Activated naive CD4-positive, alpha-beta T cell treated with anti-CD3 and anti-CD28 coated beads, Interleukin-2, amount 50 U/mL, for 16 hours (primary cell): ENCODE data around the gene FADS6.

Source experiments
- DNase-seq: peaks from one replicate; pipeline ENCODE4 v3.0.0-alpha.2; 2020

The FADS6 gene

GRCh38 chr17:74865504-74866197 lies 27.8 kb downstream of the FADS6 start:
- DNase-seq = no peak

GRCh38 chr17:74864866-74865395 lies 28.5 kb downstream of the FADS6 start:
- DNase-seq = peak; percentile 70

GRCh38 chr17:74864297-74864865 lies 29.1 kb downstream of the FADS6 start:
- no peak for DNase-seq

GRCh38 chr17:74863420-74864296 lies 29.8 kb downstream of the FADS6 start:
- DNase-seq = no peak

GRCh38 chr17:74862919-74863318 lies 30.5 kb downstream of the FADS6 start:
- DNase-seq = no peak

GRCh38 chr17:74862108-74862901 lies 31.1 kb downstream of the FADS6 start:
- DNase-seq = peak; percentile 78

GRCh38 chr17:74861662-74862107 lies 31.7 kb downstream of the FADS6 start:
- DNase-seq = no peak

- no peak for DNase-seq
These were observed 32.4 kb downstream of the FADS6 start for GRCh38 chr17:74860872-74861661.

GRCh38 chr17:74860229-74860871 lies 33.1 kb downstream of the FADS6 start:
- DNase-seq = peak; percentile 36

GRCh38 chr17:74859459-74860228 lies 33.8 kb downstream of the FADS6 start, which contains the start of gene GRIN2C:
Gene GRIN2C, minus strand, starts transcription at chr17:74859885. Its CDS starts 4,793 bp downstream, at chr17:74855092.
- peak; percentile 50 for DNase-seq

GRCh38 chr17:74858672-74859458 lies 34.6 kb downstream of the FADS6 start:
- DNase-seq = no peak

GRCh38 chr17:74857191-74857590 lies 36.2 kb downstream of the FADS6 start:
- no peak for DNase-seq

- DNase-seq = no peak
These were observed 37.3 kb downstream of the FADS6 start for GRCh38 chr17:74856112-74856511.

GRCh38 chr17:74855323-74855722 lies 38.1 kb downstream of the FADS6 start:
- DNase-seq = no peak

GRCh38 chr17:74854792-74855191 lies 38.6 kb downstream of the FADS6 start:
- DNase-seq = no peak

- DNase-seq = no peak
These were observed 39.8 kb downstream of the FADS6 start for GRCh38 chr17:74853669-74854068.

- no peak for DNase-seq
These were observed 40.4 kb downstream of the FADS6 start for GRCh38 chr17:74853048-74853397.

- peak; percentile 71 for DNase-seq
These were observed 41.0 kb downstream of the FADS6 start for GRCh38 chr17:74852237-74853047.
